H9 (cell line): Measurements from ENCODE around the gene PPP1R14C. TPM values are rescaled to one million over a fixed set of nuclear protein-coding genes. Genes with fewer than 3 reads are reported as not detected.

Experiments used
- DNase-seq: peaks from one replicate; pipeline ENCODE4 v3.0.0-alpha.2; 2017
- H2AFZ ChIP-seq: one replicate; pipeline ENCODE4 v1.6.1; 2013; ENCODE audit warnings: mild to moderate bottlenecking, low read length, control low read depth, moderate library complexity
- H2AK5ac ChIP-seq: 2 replicates; pipeline ENCODE4 v1.6.1; 2013; ENCODE audit warnings: low read length, control low read depth, mixed read lengths; ENCODE audit not compliant: insufficient read length
- H2BK120ac ChIP-seq: one replicate; pipeline ENCODE4 v1.6.1; 2013; ENCODE audit warnings: low read depth, mild to moderate bottlenecking, low read length, control low read depth, inconsistent platforms; ENCODE audit not compliant: poor library complexity, severe bottlenecking
- H2BK12ac ChIP-seq: 2 replicates; pipeline ENCODE4 v1.6.1; 2013; ENCODE audit warnings: low read length, control low read depth, mixed read lengths, low read depth; ENCODE audit not compliant: insufficient read length
- H2BK15ac ChIP-seq: 2 replicates; pipeline ENCODE4 v1.6.1; 2013; ENCODE audit warnings: low read depth, low read length, control low read depth
- H2BK20ac ChIP-seq: one replicate; pipeline ENCODE4 v1.6.1; 2013; ENCODE audit warnings: low read depth, mild to moderate bottlenecking, low read length, control low read depth, inconsistent platforms; ENCODE audit not compliant: poor library complexity, severe bottlenecking
- H2BK5ac ChIP-seq: 2 replicates; pipeline ENCODE4 v1.6.1; 2013; ENCODE audit warnings: low read length, control low read depth, mixed read lengths; ENCODE audit not compliant: insufficient read length
- H3K14ac ChIP-seq: 2 replicates; pipeline ENCODE4 v1.6.1; 2013; ENCODE audit warnings: low read length, control low read depth; ENCODE audit not compliant: insufficient read depth
- H3K18ac ChIP-seq: 2 replicates; pipeline ENCODE4 v1.6.1; 2013; ENCODE audit warnings: low read depth, mild to moderate bottlenecking, mixed read lengths, low read length, control low read depth; ENCODE audit not compliant: insufficient read length
- H3K23ac ChIP-seq: 2 replicates; pipeline ENCODE4 v1.6.1; 2013; ENCODE audit warnings: low read length, control low read depth, mixed read lengths, low read depth; ENCODE audit not compliant: insufficient read length
- H3K23me2 ChIP-seq: 2 replicates; pipeline ENCODE4 v1.6.1; 2013; ENCODE audit warnings: low read depth, mild to moderate bottlenecking, mixed read lengths, low read length, control low read depth; ENCODE audit not compliant: insufficient read length, poor library complexity, severe bottlenecking
- H3K27ac ChIP-seq: 2 replicates; pipeline ENCODE4 v1.5.1; 2013; ENCODE audit warnings: low read length, control low read depth, mixed read lengths, low read depth; ENCODE audit not compliant: insufficient read length
- H3K27me3 ChIP-seq: 2 replicates; pipeline ENCODE4 v1.6.1; 2013; ENCODE audit warnings: low read length, control low read depth, inconsistent platforms; ENCODE audit not compliant: insufficient read depth
- H3K4ac ChIP-seq: 2 replicates; pipeline ENCODE4 v1.6.1; 2013; ENCODE audit warnings: low read depth, mild to moderate bottlenecking, control low read depth, inconsistent platforms, low read length, moderate library complexity
- H3K4me1 ChIP-seq: 2 replicates; pipeline ENCODE4 v1.6.1; 2013; ENCODE audit warnings: low read length, control low read depth, inconsistent platforms; ENCODE audit not compliant: insufficient read depth
- H3K4me2 ChIP-seq: 2 replicates; pipeline ENCODE4 v1.6.1; 2013; ENCODE audit warnings: low read length, control low read depth, mixed read lengths; ENCODE audit not compliant: insufficient read length, insufficient read depth
- H3K56ac ChIP-seq: 2 replicates; pipeline ENCODE4 v1.6.1; 2013; ENCODE audit warnings: low read depth, mild to moderate bottlenecking, mixed read lengths, low read length, control low read depth; ENCODE audit not compliant: insufficient read length
- H3K79me1 ChIP-seq: 2 replicates; pipeline ENCODE4 v1.6.1; 2013; ENCODE audit warnings: low read depth, mild to moderate bottlenecking, moderate library complexity, low read length, control low read depth, inconsistent platforms; ENCODE audit not compliant: insufficient read depth, poor library complexity, severe bottlenecking
- H3K79me2 ChIP-seq: 2 replicates; pipeline ENCODE4 v1.6.1; 2013; ENCODE audit warnings: low read length, control low read depth, inconsistent platforms; ENCODE audit not compliant: insufficient read depth
- H3K9ac ChIP-seq: 2 replicates; pipeline ENCODE4 v1.6.1; 2013; ENCODE audit warnings: low read length, control low read depth, mixed read lengths; ENCODE audit not compliant: insufficient read length; ENCODE audit errors: extremely low read depth
- H3K9me3 ChIP-seq: one replicate; pipeline ENCODE4 v1.6.1; 2013; ENCODE audit warnings: low read depth, low read length, inconsistent platforms; ENCODE audit not compliant: control insufficient read depth
- H3T11ph ChIP-seq: one replicate; pipeline ENCODE4 v1.6.1; 2013; ENCODE audit warnings: mild to moderate bottlenecking, low read length, control low read depth, inconsistent platforms
- H4K20me1 ChIP-seq: one replicate; pipeline ENCODE4 v1.6.1; 2013; ENCODE audit not compliant: control insufficient read depth, insufficient read length, insufficient read depth
- H4K5ac ChIP-seq: 2 replicates; pipeline ENCODE4 v1.6.1; 2013; ENCODE audit warnings: low read depth, mild to moderate bottlenecking, mixed read lengths, low read length, control low read depth; ENCODE audit not compliant: insufficient read length
- H4K8ac ChIP-seq: replicated peaks from 2 replicates; pipeline ENCODE4 v1.6.1; 2013; ENCODE audit warnings: low read length, control low read depth, mixed read lengths, low read depth; ENCODE audit not compliant: insufficient read length
- H4K91ac ChIP-seq: 2 replicates; pipeline ENCODE4 v1.6.1; 2013; ENCODE audit warnings: low read depth, mild to moderate bottlenecking, moderate library complexity, mixed read lengths, low read length, control low read depth; ENCODE audit not compliant: insufficient read length
- H3K27ac Mint-ChIP-seq, 3 experiments: 2 replicates in 2 of 3; 3 replicates in 1 of 3; pipeline ENCODE4 v1.8.0; 2020 to 2021; ENCODE audit warnings: mixed read lengths in 3 of 3, mild to moderate bottlenecking in 1 of 3, moderate library complexity in 1 of 3
- H3K27me3 Mint-ChIP-seq: 2 replicates; pipeline ENCODE4 v1.8.0; 2021; ENCODE audit warnings: low read depth, mild to moderate bottlenecking, moderate library complexity, mixed read lengths
- H3K36me3 Mint-ChIP-seq, 3 experiments: 2 replicates in 2 of 3; 3 replicates in 1 of 3; pipeline ENCODE4 v1.8.0; 2020 to 2021; ENCODE audit warnings: low read depth in 3 of 3, mixed read lengths in 3 of 3; ENCODE audit not compliant: insufficient read depth in 1 of 3
- H3K4me1 Mint-ChIP-seq, 2 experiments: 2 replicates each; pipeline ENCODE4 v1.8.0; 2020; ENCODE audit warnings: mixed read lengths in 2 of 2
- H3K4me3 Mint-ChIP-seq, 2 experiments: 2 replicates in 1 of 2; 3 replicates in 1 of 2; pipeline ENCODE4 v1.8.0; 2020 to 2021; ENCODE audit warnings: mild to moderate bottlenecking in 2 of 2, mixed read lengths in 2 of 2, moderate library complexity in 1 of 2
- H3K9me3 Mint-ChIP-seq, 2 experiments: 2 replicates in 1 of 2; 3 replicates in 1 of 2; pipeline ENCODE4 v1.8.0; 2020; ENCODE audit warnings: mild to moderate bottlenecking in 2 of 2, mixed read lengths in 2 of 2, moderate library complexity in 1 of 2
- WGBS: extraction: QIAGEN DNeasy Blood & Tissue Kit; methylation state at CpG from one replicate; pipeline ENCODE4 v1.1.7; 2013; ENCODE audit warnings: missing lambda C conversion rate, low lambda C conversion rate, mixed read lengths; ENCODE audit not compliant: insufficient read length; ENCODE audit errors: extremely low coverage; 5-methylcytosine and 5-hydroxymethylcytosine counted together
- total RNA-seq: library from RNA; stranded (reverse); gene quantifications from 2 replicates; pipeline ENCODE4 v1.2.1, GENCODE V29; 2021
- TF ChIP-seq, protein P1 (sequence below): fragments of 200-600 bp; sonication (generic); conservative IDR thresholded peaks from 3 replicates; pipeline ENCODE4 v1.8.0; 2021; ENCODE audit warnings: antibody characterized with exemption, mild to moderate bottlenecking

Gene PPP1R14C
- total RNA-seq, 1 experiment from 2014 or later, result 0.37 TPM

DNA sequence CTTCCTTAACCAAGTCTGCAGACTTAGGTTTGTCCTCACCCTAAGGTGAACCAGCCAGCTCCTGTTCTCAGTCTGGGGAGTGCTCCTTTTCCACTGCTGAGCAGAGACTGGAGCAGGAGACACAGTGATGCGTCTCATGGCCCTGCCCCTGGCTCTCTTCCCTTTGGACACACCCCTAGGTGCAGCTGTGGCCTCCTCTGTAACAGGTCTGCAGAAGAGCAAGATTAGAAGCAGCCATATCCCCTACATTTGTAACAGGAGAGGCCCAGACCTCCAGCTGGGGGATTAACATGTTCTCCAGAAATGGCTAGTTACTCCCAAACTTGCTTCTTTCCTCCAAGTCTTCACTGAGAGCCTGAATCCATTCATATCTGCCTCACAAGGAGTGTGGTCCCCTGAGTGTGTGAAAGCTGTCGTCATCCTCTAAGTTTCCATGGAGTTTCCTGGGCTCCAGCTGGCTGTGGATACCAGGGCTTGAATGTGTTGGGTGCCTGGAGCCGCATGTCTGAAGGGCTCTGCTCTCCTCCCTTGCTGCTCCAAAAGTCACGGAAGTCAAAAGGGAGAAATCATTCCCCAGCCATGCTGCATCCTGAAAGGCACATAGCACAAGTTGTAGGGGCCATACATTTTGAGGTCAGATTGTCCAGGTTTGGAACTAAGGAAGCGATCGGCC lies 57.7 kb downstream of the PPP1R14C start:
- no peak overlapping the region for H2AFZ ChIP-seq
- no peak overlapping the region for H2BK120ac ChIP-seq
- no peaks in the 10 kb centered on the region for H3K79me1 ChIP-seq
- no peak overlapping the region for H2BK5ac ChIP-seq
- no peaks in the 10 kb centered on the region for H3K23me2 ChIP-seq
- no peak overlapping the region for H3K56ac ChIP-seq
- no peak overlapping the region for H3K18ac ChIP-seq
- no peak overlapping the region for H3K4me2 ChIP-seq
- no peak overlapping the region for H3K14ac ChIP-seq
- H2BK15ac ChIP-seq, result no peak overlapping the region
- no peak overlapping the region for H3K27ac ChIP-seq
- TF ChIP-seq, protein P1, sequence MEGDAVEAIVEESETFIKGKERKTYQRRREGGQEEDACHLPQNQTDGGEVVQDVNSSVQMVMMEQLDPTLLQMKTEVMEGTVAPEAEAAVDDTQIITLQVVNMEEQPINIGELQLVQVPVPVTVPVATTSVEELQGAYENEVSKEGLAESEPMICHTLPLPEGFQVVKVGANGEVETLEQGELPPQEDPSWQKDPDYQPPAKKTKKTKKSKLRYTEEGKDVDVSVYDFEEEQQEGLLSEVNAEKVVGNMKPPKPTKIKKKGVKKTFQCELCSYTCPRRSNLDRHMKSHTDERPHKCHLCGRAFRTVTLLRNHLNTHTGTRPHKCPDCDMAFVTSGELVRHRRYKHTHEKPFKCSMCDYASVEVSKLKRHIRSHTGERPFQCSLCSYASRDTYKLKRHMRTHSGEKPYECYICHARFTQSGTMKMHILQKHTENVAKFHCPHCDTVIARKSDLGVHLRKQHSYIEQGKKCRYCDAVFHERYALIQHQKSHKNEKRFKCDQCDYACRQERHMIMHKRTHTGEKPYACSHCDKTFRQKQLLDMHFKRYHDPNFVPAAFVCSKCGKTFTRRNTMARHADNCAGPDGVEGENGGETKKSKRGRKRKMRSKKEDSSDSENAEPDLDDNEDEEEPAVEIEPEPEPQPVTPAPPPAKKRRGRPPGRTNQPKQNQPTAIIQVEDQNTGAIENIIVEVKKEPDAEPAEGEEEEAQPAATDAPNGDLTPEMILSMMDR, result no peak
- no peaks in the 10 kb centered on the region for H3K9me3 ChIP-seq
- no peak overlapping the region for H3K23ac ChIP-seq
- H3K4ac ChIP-seq, result no peak overlapping the region
- no CpG with 5 or more reads among the region's 6 CpGs for WGBS
- peaks cover 7% of the 10 kb centered on the region for H3K27me3 Mint-ChIP-seq
- H4K91ac ChIP-seq, result no peak overlapping the region
- no peak overlapping the region for H3T11ph ChIP-seq
- peaks cover 6 to 8% of the 10 kb centered on the region in 2 experiments; a peak in 3 of 4 replicates for H3K4me1 Mint-ChIP-seq
- H3K9ac ChIP-seq, result no peak overlapping the region
- no peak overlapping the region for H4K8ac ChIP-seq
- no peaks in the 10 kb centered on the region for H3K79me2 ChIP-seq
- H4K20me1 ChIP-seq, result no peaks in the 10 kb centered on the region
- H2BK12ac ChIP-seq, result no peak overlapping the region
- H3K4me3 Mint-ChIP-seq, result no peak overlapping the region
- peaks cover 0 to 2% of the 10 kb centered on the region in 2 experiments; a peak in 2 of 5 replicates for H3K9me3 Mint-ChIP-seq
- H3K4me1 ChIP-seq, result no peaks in the 10 kb centered on the region
- no peak overlapping the region for H2AK5ac ChIP-seq
- no peaks in the 10 kb centered on the region for H3K36me3 Mint-ChIP-seq
- no peak for DNase-seq
- no peak overlapping the region for H3K27ac Mint-ChIP-seq
- H4K5ac ChIP-seq, result no peak overlapping the region
- H2BK20ac ChIP-seq, result no peak overlapping the region
- H3K27me3 ChIP-seq, result no peaks in the 10 kb centered on the region
